Measurements from ENCODE around the gene GNG13. TPM values are rescaled to one million over a fixed set of nuclear protein-coding genes. Genes with fewer than 3 reads are reported as not detected.
"Not testable (repeated sequence)": the region's sequence is repeated elsewhere in the genome, so short reads cannot be mapped to it uniquely, and the experiment has no call there.

Gene GNG13
- total RNA-seq, 1 donor from 2014 or later = not detected

DNA sequence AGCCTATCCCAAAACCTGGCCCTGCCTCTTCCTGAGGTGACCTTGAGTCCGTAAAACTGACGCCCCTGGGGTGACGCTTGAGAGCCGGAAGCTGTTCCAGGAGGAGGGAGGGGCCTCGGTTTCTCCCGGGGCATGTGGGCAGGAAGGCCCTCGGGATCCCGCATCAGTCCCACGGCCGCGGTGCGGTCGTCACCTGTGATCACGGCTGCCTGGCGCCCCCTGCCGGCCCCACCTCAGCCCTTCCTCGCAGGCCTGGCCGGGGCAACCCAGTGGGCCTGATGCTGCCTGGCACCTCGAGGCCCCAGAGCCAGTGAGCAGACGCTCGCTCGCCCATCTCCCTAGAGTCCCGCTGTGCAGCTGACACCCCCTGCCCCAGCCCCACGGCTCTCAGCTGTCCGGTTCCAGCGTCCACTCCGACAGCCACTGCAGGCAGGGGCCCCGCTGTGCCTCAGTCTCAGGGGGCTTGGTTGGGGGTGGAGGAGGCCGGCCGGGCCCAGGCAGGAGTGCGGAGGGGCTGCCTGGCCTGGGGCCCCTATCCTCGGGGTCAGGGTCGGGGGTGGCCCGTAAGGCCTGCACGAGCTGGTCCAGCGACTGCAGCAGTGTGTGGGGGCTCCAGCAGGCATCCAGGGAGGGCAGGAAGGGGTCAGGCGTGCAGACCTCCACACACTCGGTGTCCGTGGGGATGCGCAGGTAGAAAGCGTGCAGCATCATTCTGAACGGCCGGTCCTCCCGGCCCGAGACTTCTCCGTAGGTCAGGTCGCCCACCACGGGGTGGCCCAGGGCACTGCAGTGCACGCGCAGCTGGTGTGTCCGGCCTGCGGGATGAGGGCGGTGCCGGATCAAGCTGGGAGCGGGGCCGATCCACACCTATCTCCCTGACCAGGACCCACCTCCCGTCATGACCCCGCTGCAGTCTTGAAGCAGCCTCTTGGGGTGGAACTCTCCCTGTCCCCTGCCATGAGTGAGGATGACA, 14.7 kb downstream of the GNG13 start:
- peak; percentile 45 for ATAC-seq (ENCODE audit: poor library complexity)

GRCh38 chr16:784431-784830, 16.1 kb downstream of the GNG13 start:
- intact Hi-C loops (cut with DNase I) = loop anchor here (2.0 kb wide), 1 partner anchor 70 kb away; the partner anchor contains the start of gene METRN
- DNase-seq = no peak
- ATAC-seq (ENCODE audit: poor library complexity) = no peak

More for the DNA sequence above, 14.7 kb downstream of the GNG13 start:
- DNase-seq = peak; percentile 84
- intact Hi-C loops (cut with DNase I) = loop anchor here (2.0 kb wide), 1 partner anchor 71 kb away; the partner anchor contains the start of gene METRN

DNA sequence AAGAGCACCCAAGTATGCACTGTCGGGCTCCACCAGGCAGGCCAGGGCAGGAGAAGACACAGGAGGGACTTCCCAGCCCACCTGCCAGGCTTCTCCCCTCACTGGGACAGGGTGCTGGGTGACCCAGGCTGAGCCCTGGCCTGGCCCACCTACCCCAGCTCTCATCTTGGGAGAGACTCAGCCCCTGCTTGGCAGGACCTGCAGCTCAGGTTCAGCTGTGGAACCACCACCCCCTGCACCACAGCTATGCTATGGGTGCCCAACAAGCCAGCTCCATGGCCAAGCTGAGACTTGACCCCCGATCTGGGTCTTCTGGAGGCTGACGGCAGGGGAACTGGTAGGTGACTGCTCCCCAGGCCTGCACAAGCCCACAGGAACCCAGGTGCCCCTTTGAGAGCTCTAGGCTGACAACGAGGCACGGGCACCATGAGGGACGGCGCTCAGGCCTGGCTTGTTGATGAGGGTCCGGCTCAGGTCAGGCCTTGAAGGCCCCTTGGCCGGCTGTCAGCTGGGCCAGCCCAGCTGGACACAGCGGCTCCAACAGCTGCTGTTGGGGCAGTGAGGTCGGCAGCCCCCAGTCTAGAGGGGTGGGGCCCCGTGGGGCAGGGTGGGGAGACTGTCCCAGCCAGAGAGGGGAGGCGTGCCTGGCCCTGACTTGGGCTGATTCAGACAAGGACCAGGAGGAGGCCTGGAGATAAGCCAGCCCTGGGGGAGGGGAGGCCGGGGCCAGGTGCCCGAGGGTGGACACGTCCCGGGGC, 17.0 kb downstream of the GNG13 start:
- no peak for ATAC-seq (ENCODE audit: poor library complexity)
- no peak for DNase-seq
- intact Hi-C loops (cut with DNase I) = loop anchor here (2.0 kb wide), 1 partner anchor 69 kb away; the partner anchor contains the start of gene METRN

GRCh38 chr16:782766-783403, 17.6 kb downstream of the GNG13 start:
- intact Hi-C loops (cut with DNase I) = no loop called here
- DNase-seq (no peak), ATAC-seq (ENCODE audit: poor library complexity) (no peak)

- DNase-seq (no peak), ATAC-seq (ENCODE audit: poor library complexity) (no peak)
- intact Hi-C loops (cut with DNase I) = no loop called here
Observed at GRCh38 chr16:782258-782657, 18.3 kb downstream of the GNG13 start.

DNA sequence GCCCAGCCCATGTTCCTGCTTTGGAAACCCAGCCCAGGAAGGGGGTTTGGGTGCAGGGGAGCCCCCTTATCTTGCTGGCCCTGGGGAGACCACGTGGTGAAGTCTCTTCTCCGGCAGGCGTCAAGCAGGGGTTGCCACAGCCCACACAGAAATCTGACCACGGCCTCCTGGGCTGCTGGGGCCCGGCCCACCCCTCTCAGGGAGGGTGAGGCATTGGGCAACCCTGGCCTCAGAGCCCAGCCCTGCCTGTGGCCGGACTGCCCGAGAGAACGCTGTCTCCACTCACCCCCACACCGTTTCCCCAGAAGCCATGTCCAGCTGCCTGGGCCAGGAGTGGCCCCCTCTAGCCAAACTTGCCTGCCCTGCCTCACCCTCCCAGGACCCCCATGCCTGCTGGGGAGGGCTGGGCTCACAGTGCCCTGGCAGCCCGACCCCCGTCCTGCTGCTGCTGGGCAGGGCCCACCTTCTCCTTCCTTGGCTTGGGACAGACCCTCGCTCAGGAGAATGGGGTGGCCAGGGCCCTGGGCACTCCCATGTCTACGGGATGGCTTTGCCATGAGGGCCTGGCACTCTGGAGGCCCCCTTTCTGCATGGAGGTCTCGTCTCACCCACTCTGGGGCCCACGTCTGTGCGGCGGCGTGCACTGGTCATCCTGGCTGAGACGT, 19.1 kb downstream of the GNG13 start:
- intact Hi-C loops (cut with DNase I) = no loop called here
- no peak for ATAC-seq (ENCODE audit: poor library complexity)
- no peak for DNase-seq

- ATAC-seq (ENCODE audit: poor library complexity) (no peak), DNase-seq (no peak)
- intact Hi-C loops (cut with DNase I) = no loop called here
Observed at GRCh38 chr16:780296-780695, 20.2 kb downstream of the GNG13 start.

- ATAC-seq (ENCODE audit: poor library complexity) (no peak), DNase-seq (no peak)
- intact Hi-C loops (cut with DNase I) = no loop called here
Observed at GRCh38 chr16:779561-779960, 21.0 kb downstream of the GNG13 start.

GRCh38 chr16:778909-779527, 21.5 kb downstream of the GNG13 start:
- ATAC-seq (ENCODE audit: poor library complexity) (no peak), DNase-seq (no peak)
- intact Hi-C loops (cut with DNase I) = no loop called here

GRCh38 chr16:778447-778846, 22.1 kb downstream of the GNG13 start:
- ATAC-seq (ENCODE audit: poor library complexity) (no peak), DNase-seq (no peak)
- intact Hi-C loops (cut with DNase I) = no loop called here

- no peak for DNase-seq
- ATAC-seq (ENCODE audit: poor library complexity) = no peak
- intact Hi-C loops (cut with DNase I) = no loop called here
Observed at GRCh38 chr16:777826-778225, 22.7 kb downstream of the GNG13 start.

- intact Hi-C loops (cut with DNase I) = no loop called here
- ATAC-seq (ENCODE audit: poor library complexity) = no peak
- DNase-seq = no peak
Observed at GRCh38 chr16:776824-777223, 23.7 kb downstream of the GNG13 start.

DNA sequence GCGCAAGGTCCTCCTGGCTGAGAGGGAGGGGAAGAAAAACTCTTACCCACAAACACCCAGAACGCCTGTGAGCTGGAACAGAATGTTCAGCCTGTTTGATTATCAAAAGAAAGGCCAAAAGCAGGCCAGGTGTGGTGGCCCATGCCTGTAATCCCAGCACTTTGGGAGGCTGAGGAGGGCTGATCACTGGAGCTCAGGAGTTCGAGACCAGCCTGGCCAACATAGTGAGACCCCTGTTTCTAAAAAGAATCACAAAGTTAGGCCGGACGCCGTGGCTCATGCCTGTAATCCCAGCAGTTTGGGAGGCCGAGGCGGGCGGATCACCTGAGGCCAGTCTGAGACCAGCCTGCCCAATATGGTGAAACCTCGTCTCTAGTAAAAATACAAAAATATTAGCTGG, 24.2 kb downstream of the GNG13 start:
- DNase-seq; ATAC-seq (ENCODE audit: poor library complexity); intact Hi-C loops (cut with DNase I): not testable (repeated sequence)

DNA sequence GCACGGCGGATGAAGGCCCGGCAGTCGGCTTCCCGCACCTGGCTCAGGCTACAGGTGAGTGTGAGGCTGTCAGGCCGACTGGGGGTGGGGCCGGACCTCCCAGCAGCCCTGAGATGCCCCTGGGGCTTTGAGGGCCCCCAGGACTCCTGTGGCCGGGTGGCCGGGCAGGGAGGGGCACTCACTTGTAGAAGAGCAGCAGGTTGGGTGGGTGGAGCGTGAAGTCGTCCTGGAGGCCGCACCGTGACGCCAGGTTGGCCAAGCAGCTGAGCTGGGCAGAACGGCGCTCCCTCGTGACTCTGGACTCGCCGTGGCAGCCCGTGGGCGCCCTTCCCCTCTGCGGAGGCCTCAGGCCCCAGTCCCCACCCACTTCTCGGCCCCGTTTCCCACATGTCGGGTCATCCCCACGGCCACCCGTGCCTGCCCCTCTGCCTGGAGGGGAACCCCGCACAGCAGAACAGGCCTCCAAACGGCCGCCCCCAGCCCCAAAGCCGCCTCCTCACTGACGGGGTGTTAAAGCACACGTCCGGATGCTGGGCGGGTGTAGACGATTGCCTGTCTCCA, 25.2 kb downstream of the GNG13 start:
- intact Hi-C loops (cut with DNase I) = no loop called here
- ATAC-seq (ENCODE audit: poor library complexity) (no peak), DNase-seq (no peak)

- intact Hi-C loops (cut with DNase I) = no loop called here
- ATAC-seq (ENCODE audit: poor library complexity) = no peak
Observed at GRCh38 chr16:774086-775001, 26.2 kb downstream of the GNG13 start.

DNA sequence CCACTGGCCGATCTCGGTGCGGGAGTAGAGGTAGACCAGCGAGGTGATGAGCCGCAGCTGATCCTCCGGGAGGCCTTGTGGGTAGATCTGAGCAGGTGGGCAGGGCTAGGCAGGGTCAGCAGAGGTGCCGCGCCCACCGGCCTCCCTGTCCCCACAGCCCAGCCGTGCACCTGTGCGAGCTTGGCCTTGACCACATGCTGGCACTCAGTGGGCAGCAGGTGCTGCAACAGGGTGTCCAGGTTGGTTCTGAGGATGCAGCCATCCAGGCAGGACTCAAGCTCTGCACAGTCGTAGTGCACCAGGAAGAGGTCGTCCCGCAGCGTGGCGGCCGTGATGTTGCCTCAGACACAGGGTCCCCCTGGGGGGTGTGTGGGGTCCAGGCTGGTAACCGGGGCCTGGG, 27.6 kb downstream of the GNG13 start:
- intact Hi-C loops (cut with DNase I) = no loop called here
- DNase-seq (no peak), ATAC-seq (ENCODE audit: poor library complexity) (no peak)

More at GRCh38 chr16:774086-775001, 26.2 kb downstream of the GNG13 start:
- no peak for DNase-seq

DNA sequence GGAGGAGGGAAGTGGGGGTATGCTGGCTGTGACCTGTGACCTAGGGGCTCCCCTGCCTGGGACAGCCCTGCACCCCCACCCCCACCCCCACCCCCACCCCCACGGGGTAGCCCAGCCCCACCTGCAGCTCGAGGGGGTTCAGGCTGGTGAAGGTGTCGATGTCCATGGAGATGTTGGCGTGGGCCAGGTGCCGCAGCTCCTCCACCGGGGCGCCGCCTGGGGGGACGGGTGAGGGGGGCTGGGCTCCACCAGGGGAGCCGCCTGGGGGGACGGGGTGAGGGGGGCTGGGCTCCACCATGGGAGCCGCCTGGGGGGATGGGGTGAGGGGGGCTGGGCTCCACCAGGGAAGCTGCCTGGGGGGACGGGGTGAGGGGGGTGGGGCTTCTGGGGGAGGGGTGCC, 30.1 kb downstream of the GNG13 start:
- DNase-seq (no peak), ATAC-seq (ENCODE audit: poor library complexity) (no peak)
- intact Hi-C loops (cut with DNase I) = no loop called here

Data from Right ventricle myocardium superior (tissue), 1 donor.